ENCODE measurements around the gene LPAR5. TPM values are rescaled to one million over a fixed set of nuclear protein-coding genes. Genes with fewer than 3 reads are reported as not detected.
A peak's percentile ranks its signal among the peaks of the same experiment; 100 is the strongest.

LPAR5 gene
- total RNA-seq, 1 donor = not detected

DNA sequence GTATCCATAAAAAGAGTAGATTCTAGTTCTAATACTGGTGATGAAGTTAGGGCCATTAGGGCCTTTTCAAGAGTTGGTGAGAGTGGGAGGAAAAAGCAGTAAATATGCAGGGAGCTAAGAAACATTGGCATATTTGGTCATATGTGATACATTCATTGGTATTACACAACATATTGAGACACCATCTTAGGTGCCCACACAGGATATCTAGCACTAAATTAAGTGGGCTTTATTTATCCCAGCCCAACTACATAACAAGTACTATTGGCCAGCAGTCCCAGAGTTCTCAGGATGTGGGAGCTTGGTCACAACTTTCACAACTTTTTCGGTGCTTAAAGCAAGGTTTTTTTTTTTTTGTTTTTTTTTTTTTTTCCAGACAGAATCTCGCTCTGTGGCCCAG, 29.1 kb upstream of the LPAR5 start:
- DNase-seq (ENCODE audit: low read depth) = no peak
- no peak for TF ChIP-seq CTCF (IDR thresholded peaks at IDR 0.05; ENCODE audit: insufficient read depth, low read length)
- H3K4me3 ChIP-seq (ENCODE audit: low read depth, low read length) = no peak overlapping the region

DNA sequence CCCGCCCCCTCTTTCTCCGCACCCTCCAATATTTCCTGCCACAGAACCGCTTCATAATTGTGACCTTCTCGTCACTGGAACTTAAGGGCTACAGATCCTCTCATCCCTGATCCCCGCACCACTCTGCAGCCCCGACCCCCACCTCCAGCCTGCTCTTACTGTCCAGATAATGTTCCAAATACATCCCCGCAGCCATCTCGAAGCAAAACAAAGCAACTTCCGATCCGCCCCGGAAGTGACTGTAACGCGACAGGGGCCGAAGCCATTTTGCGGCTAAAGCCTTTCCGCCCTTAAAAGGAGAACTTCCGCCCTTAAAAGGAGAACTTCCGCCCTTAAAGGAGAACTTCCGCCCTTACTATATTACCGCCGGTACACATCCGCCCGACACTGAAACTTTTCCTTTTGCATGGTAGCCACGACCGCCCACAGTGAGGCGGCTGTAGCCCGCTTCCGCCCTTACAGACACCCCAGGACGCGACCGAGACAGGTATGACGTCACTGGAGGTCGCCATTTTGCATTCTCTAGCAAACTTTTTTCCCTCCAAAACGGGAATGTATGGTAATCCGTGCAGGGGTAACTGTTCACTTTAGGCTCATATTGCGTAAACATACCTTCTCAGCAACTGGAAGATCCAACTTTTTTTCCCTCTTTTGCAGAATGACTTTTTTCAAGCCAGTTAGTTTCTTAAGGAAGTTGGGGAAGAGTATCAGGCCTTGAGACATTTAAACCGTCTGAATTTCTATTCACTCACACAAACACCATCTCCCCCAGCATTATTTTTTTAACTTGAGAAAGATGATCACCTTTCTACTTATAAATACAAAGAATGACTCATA, 27.4 kb upstream of the LPAR5 start, which contains the start of gene ING4:
ING4 (minus strand) TSS at position 214 of the 837 bp plus-strand sequence; CDS start at position 196, 18 bp downstream.
- TF ChIP-seq CTCF (IDR thresholded peaks at IDR 0.05; ENCODE audit: insufficient read depth, low read length) = no peak
- H3K4me3 ChIP-seq (ENCODE audit: low read depth, low read length) = peak within 1 kb of the TSS; percentile 78
- peak; percentile 99 for DNase-seq (ENCODE audit: low read depth)

DNA sequence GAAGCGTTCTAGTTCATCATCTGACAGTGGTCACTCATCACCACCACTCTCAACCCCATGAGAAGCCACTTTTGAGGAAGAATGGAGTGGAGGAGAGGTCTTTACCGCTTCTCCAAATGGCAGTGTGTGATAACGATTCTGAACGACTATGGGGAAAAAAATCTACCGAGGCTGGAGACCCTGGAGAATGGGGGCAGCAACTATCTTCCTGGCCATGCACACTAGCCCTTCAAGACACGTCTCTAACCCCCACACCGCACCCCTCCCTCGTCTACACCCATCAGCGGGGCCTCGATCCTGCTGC, 26.8 kb upstream of the LPAR5 start:
- peak overlapping the region; percentile 78 for H3K4me3 ChIP-seq (ENCODE audit: low read depth, low read length)
- TF ChIP-seq CTCF (IDR thresholded peaks at IDR 0.05; ENCODE audit: insufficient read depth, low read length) = no peak
- DNase-seq (ENCODE audit: low read depth) = no peak

GRCh38 chr12:6653987-6654386, 18.2 kb upstream of the LPAR5 start:
- no peak overlapping the region for H3K4me3 ChIP-seq (ENCODE audit: low read depth, low read length)
- TF ChIP-seq CTCF (IDR thresholded peaks at IDR 0.05; ENCODE audit: insufficient read depth, low read length) = no peak
- no peak for DNase-seq (ENCODE audit: low read depth)

- no peak for TF ChIP-seq CTCF (IDR thresholded peaks at IDR 0.05; ENCODE audit: insufficient read depth, low read length)
- DNase-seq (ENCODE audit: low read depth) = no peak
- H3K4me3 ChIP-seq (ENCODE audit: low read depth, low read length) = no peak overlapping the region
Measured at GRCh38 chr12:6653342-6653741, 17.6 kb upstream of the LPAR5 start.

GRCh38 chr12:6652391-6652790, 16.6 kb upstream of the LPAR5 start:
- no peak for DNase-seq (ENCODE audit: low read depth)
- TF ChIP-seq CTCF (IDR thresholded peaks at IDR 0.05; ENCODE audit: insufficient read depth, low read length) = no peak
- H3K4me3 ChIP-seq (ENCODE audit: low read depth, low read length) = no peak overlapping the region

- no peak for DNase-seq (ENCODE audit: low read depth)
- no peak overlapping the region for H3K4me3 ChIP-seq (ENCODE audit: low read depth, low read length)
- no peak for TF ChIP-seq CTCF (IDR thresholded peaks at IDR 0.05; ENCODE audit: insufficient read depth, low read length)
Measured at GRCh38 chr12:6650832-6651231, 15.1 kb upstream of the LPAR5 start.
